PC-3 (cell line): ENCODE measurements around the gene ZDHHC7. TPM values are rescaled to one million over a fixed set of nuclear protein-coding genes. Genes with fewer than 3 reads are reported as not detected.

Source experiments
- ATAC-seq: fragments of 200-7000 bp; cut with Tn5 transposase; 2 replicates; pipeline ENCODE4 v1.9.1; 2020; ENCODE audit warnings: mild to moderate bottlenecking, moderate library complexity
- BruUV-seq: library from RNA; stranded (reverse); fragments of 400-500 nt; replicated peaks from 2 replicates; lab custom pipeline; 2021; lab: Mats Ljungman, UMichigan
- CTCF ChIA-PET: fragments of 300-600 bp; sonication (Branson Sonifier 250); formaldehyde crosslinking; loops from one replicate; lab custom pipeline; 2022; ENCODE audit warnings: antibody characterized with exemption; lab: Charles Lee
- POLR2A ChIA-PET: fragments of 300-600 bp; sonication (Branson Sonifier 250); formaldehyde crosslinking; loops from one replicate; lab custom pipeline; 2022; ENCODE audit warnings: antibody characterized with exemption; ENCODE audit not compliant: unreplicated experiment; lab: Charles Lee
- DNase-seq: peaks from one replicate; pipeline ENCODE4 v3.0.0-alpha.2; 2015
- H2AFZ ChIP-seq: fragments of 300-600 bp; sonication (generic); 2 replicates; pipeline ENCODE4 v1.6.0; 2016; ENCODE audit warnings: antibody characterized with exemption, low read length
- H3F3A ChIP-seq: fragments of 300-600 bp; sonication (generic); one replicate; pipeline ENCODE4 v1.6.0; 2017; ENCODE audit warnings: antibody characterized with exemption, low read length, control low read depth, mild to moderate bottlenecking; ENCODE audit not compliant: unreplicated experiment
- H3K27ac ChIP-seq: fragments of 300-600 bp; sonication (generic); 2 replicates; pipeline ENCODE4 v1.5.1; 2016; ENCODE audit warnings: mild to moderate bottlenecking, low read length
- H3K27me3 ChIP-seq: fragments of 300-600 bp; sonication (generic); 2 replicates; pipeline ENCODE4 v1.6.1; 2016; ENCODE audit warnings: low read length, mixed read lengths
- H3K36me3 ChIP-seq: fragments of 300-600 bp; sonication (generic); 2 replicates; pipeline ENCODE4 v1.6.1; 2016; ENCODE audit warnings: low read depth, mixed run types, low read length, mixed read lengths
- H3K4me1 ChIP-seq: fragments of 300-600 bp; sonication (generic); 2 replicates; pipeline ENCODE4 v1.5.1; 2016; ENCODE audit warnings: low read length; ENCODE audit not compliant: insufficient read depth
- H3K4me2 ChIP-seq: fragments of 300-600 bp; sonication (generic); 2 replicates; pipeline ENCODE4 v1.6.0; 2016; ENCODE audit warnings: low read length
- H3K4me3 ChIP-seq: fragments of 300-600 bp; sonication (generic); 2 replicates; pipeline ENCODE4 v1.5.1; 2016; ENCODE audit warnings: mild to moderate bottlenecking, low read length, mixed read lengths
- H3K79me2 ChIP-seq: fragments of 300-600 bp; sonication (generic); 2 replicates; pipeline ENCODE4 v1.6.1; 2017; ENCODE audit warnings: low read length, mixed read lengths
- H3K9ac ChIP-seq: fragments of 300-600 bp; sonication (generic); 2 replicates; pipeline ENCODE4 v1.6.0; 2016; ENCODE audit warnings: mild to moderate bottlenecking, low read length
- H3K9me2 ChIP-seq: fragments of 300-600 bp; sonication (generic); replicated peaks from 2 replicates; pipeline ENCODE4 v1.6.1; 2016; ENCODE audit warnings: mixed run types, low read length, mixed read lengths
- H3K9me3 ChIP-seq: fragments of 300-600 bp; sonication (generic); 2 replicates; pipeline ENCODE4 v1.6.1; 2016; ENCODE audit warnings: low read length, mixed read lengths
- H4K20me1 ChIP-seq: fragments of 300-600 bp; sonication (generic); 2 replicates; pipeline ENCODE4 v1.6.1; 2016; ENCODE audit warnings: low read length, mixed read lengths
- CTCF ChIP-seq: fragments of 300-600 bp; sonication (generic); conservative IDR thresholded peaks from 2 replicates; pipeline ENCODE4 v1.5.1; 2017; ENCODE audit warnings: antibody characterized with exemption, low read depth, mild to moderate bottlenecking, low read length
- EZH2 ChIP-seq: fragments of 300-600 bp; sonication (generic); IDR thresholded peaks from one replicate; pipeline ENCODE4 v1.6.1; 2017; ENCODE audit warnings: antibody characterized with exemption, mild to moderate bottlenecking, low read length; ENCODE audit not compliant: unreplicated experiment
- EZH2phosphoT487 ChIP-seq: fragments of 300-600 bp; sonication (generic); IDR thresholded peaks from 2 replicates; pipeline ENCODE4 v1.6.1; 2018; ENCODE audit warnings: mild to moderate bottlenecking, antibody characterized with exemption, low read length, borderline replicate concordance
- intact Hi-C: fragments of 100-400 bp; cut with micrococcal nuclease; formaldehyde crosslinking; loops from 2 replicates; pipeline ENCODE4 v1.9.0; 2023
- total RNA-seq: library from RNA; depleted of rRNA; stranded (reverse); fragments of >200 nt; gene quantifications from 2 replicates; pipeline ENCODE4 v1.2.3, GENCODE V29; 2014

The ZDHHC7 gene
- total RNA-seq, 1 experiment from 2014 or later = 42.1 TPM

- no TSS peak for BruUV-seq
Observed at GRCh38 chr16:85046931-85047866, 35.9 kb upstream of the ZDHHC7 start.

DNA sequence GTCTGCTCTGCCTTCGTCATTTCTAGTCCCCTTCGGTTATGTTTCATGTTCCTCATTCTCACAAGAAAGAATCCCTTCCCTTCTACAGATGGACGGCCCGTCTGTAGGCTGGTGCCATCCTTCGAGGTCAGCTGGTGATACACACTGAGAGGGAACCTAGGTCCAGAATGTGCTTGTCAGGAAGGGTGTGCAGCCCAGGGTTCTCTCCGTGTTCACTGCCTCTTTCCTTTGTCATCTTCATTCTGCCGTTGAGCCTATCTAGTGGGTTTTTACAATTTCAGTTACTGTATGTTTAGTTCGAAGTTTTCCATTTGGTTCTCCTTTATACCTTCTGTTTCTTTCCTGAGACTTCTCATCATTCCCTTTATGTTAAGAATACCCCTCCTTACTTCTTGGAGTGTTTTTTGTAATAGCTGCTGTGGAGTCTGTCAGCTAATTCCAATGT, 35.2 kb upstream of the ZDHHC7 start:
- intact Hi-C loops = no loop called here
- no peak for DNase-seq
- no peaks in the 10 kb centered on the region for H3K36me3 ChIP-seq
- no peak overlapping the region for H3K27ac ChIP-seq
- no peak overlapping the region for H3K9ac ChIP-seq
- H3K9me2 ChIP-seq = no peaks in the 10 kb centered on the region
- no peaks in the 10 kb centered on the region for H3F3A ChIP-seq
- H2AFZ ChIP-seq = no peak overlapping the region
- TF ChIP-seq EZH2 = no peak
- TF ChIP-seq CTCF = no peak
- no peak for TF ChIP-seq EZH2phosphoT487
- no peak for ATAC-seq
- no peaks in the 10 kb centered on the region for H3K27me3 ChIP-seq
- BruUV-seq = no TSS peak
- no peaks in the 10 kb centered on the region for H3K79me2 ChIP-seq
- POLR2A ChIA-PET = no interaction called here
- CTCF ChIA-PET = no interaction called here
- H3K4me2 ChIP-seq = no peak overlapping the region
- no peaks in the 10 kb centered on the region for H3K4me1 ChIP-seq
- no peaks in the 10 kb centered on the region for H4K20me1 ChIP-seq
- no peak overlapping the region for H3K4me3 ChIP-seq
- no peaks in the 10 kb centered on the region for H3K9me3 ChIP-seq

More at GRCh38 chr16:85046931-85047866, 35.9 kb upstream of the ZDHHC7 start:
- no peak for DNase-seq
- H3K4me1 ChIP-seq = no peaks in the 10 kb centered on the region
- intact Hi-C loops = no loop called here
- no peaks in the 10 kb centered on the region for H3K36me3 ChIP-seq
- H3F3A ChIP-seq = no peaks in the 10 kb centered on the region
- no peak overlapping the region for H3K4me2 ChIP-seq
- H4K20me1 ChIP-seq = no peaks in the 10 kb centered on the region
- H3K9me3 ChIP-seq = no peaks in the 10 kb centered on the region
- H3K27me3 ChIP-seq = no peaks in the 10 kb centered on the region
- no peak overlapping the region for H3K27ac ChIP-seq
- H2AFZ ChIP-seq = no peak overlapping the region
- no peak overlapping the region for H3K4me3 ChIP-seq
- POLR2A ChIA-PET = no interaction called here
- H3K79me2 ChIP-seq = no peaks in the 10 kb centered on the region
- no peak for ATAC-seq
- H3K9ac ChIP-seq = no peak overlapping the region
- TF ChIP-seq EZH2 (no peak), CTCF (no peak), EZH2phosphoT487 (no peak)
- no peaks in the 10 kb centered on the region for H3K9me2 ChIP-seq
- CTCF ChIA-PET = no interaction called here
